ENCODE results near the gene TDRD9. TPM values are rescaled to one million over a fixed set of nuclear protein-coding genes. Genes with fewer than 3 reads are reported as not detected.

TDRD9 gene, protein sequence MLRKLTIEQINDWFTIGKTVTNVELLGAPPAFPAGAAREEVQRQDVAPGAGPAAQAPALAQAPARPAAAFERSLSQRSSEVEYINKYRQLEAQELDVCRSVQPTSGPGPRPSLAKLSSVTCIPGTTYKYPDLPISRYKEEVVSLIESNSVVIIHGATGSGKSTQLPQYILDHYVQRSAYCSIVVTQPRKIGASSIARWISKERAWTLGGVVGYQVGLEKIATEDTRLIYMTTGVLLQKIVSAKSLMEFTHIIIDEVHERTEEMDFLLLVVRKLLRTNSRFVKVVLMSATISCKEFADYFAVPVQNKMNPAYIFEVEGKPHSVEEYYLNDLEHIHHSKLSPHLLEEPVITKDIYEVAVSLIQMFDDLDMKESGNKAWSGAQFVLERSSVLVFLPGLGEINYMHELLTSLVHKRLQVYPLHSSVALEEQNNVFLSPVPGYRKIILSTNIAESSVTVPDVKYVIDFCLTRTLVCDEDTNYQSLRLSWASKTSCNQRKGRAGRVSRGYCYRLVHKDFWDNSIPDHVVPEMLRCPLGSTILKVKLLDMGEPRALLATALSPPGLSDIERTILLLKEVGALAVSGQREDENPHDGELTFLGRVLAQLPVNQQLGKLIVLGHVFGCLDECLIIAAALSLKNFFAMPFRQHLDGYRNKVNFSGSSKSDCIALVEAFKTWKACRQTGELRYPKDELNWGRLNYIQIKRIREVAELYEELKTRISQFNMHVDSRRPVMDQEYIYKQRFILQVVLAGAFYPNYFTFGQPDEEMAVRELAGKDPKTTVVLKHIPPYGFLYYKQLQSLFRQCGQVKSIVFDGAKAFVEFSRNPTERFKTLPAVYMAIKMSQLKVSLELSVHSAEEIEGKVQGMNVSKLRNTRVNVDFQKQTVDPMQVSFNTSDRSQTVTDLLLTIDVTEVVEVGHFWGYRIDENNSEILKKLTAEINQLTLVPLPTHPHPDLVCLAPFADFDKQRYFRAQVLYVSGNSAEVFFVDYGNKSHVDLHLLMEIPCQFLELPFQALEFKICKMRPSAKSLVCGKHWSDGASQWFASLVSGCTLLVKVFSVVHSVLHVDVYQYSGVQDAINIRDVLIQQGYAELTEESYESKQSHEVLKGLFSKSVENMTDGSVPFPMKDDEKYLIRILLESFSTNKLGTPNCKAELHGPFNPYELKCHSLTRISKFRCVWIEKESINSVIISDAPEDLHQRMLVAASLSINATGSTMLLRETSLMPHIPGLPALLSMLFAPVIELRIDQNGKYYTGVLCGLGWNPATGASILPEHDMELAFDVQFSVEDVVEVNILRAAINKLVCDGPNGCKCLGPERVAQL (N-terminal part only)
- total RNA-seq = 1 to 10 TPM; 1.1 to 2.1 TPM

DNA sequence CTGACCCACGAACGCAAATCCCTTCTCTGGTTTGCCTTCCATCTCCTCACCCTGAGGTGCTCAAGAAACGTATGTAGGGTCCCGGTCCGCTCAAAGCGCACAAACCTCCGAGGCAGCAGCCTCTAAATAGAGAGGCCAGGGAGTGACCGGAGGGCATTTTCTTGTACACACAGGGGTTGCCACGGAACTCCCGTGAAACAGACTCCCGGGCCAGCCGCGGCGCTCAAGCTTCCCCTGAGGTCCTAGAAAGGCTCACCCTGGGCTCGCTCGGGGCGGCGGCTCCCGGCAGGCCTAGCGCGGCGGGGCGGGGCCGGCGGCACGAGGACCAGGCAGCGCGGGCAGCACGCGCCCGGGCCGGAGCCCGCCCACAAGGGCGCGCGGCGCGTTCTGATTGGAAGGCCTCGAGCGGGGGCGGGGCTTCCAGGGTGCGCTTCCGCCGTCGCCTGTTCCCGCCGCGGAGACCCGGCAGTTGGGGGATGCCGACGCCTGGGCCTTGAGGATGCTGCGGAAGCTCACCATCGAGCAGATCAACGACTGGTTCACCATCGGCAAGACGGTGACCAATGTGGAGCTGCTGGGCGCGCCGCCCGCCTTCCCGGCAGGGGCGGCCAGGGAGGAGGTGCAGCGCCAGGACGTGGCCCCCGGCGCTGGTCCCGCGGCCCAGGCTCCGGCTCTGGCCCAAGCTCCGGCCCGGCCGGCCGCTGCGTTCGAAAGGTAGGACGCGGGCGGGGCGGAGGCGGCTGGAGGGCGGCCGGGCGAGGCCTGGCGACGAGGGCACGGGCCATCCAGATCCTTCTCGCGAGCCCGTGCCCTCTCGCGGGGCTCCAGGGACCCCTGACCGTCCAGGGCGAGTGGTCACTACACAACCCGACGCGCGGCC, at the start of gene TDRD9:
Gene TDRD9, plus strand, starts transcription at position 446 of the 880 bp plus-strand sequence. Its CDS starts 54 bp downstream, at position 500.
- H3K36me3 Mint-ChIP-seq = no peaks in the 10 kb centered on the region
- no peak within 1 kb of the TSS for H3K4me3 Mint-ChIP-seq
- H3K4me1 Mint-ChIP-seq (ENCODE audit: low read depth in 2 of 2) = peaks cover 16 to 20% of the 10 kb centered on the region in 2 donors
- DNase-seq (ENCODE audit: low spot score) (no peak), ATAC-seq (no peak)
- H3K9me3 Mint-ChIP-seq = no peaks in the 10 kb centered on the region
- peaks cover 6 to 9% of the 10 kb centered on the region in 2 donors for H3K27me3 Mint-ChIP-seq
- no peak within 1 kb of the TSS for H3K27ac Mint-ChIP-seq

DNA sequence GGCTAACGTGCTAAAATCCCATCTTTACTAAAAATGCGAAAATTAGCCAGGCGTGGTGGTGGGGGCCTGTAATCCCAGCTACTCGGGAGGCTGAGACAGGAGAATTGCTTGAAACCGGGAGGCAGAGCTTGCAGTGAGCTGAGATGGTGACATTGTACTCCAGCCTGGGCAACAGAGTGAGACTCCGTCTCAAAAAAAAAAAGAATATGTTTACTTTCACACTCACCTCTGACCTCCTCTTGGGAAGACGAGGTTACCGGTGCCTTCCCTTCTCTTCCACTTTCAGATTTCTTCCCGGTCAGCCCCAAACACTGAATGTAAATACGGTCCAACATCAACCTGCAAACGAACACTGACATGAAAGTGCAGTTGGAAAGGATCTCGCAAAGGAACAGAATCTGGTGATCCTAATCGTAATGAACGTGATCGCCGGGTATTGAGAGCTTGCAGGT, 49.1 kb upstream of the TDRD9 start:
- Mint-ChIP-seq H3K4me1 (ENCODE audit: low read depth in 2 of 2) (peaks cover 0 to 15% of the 10 kb centered on the region in 2 donors), H3K27me3 (peaks cover 0 to 13% of the 10 kb centered on the region in 2 donors), H3K27ac (no peak overlapping the region), H3K36me3 (no peaks in the 10 kb centered on the region), H3K4me3 (peak overlapping the region; percentile 43), H3K9me3 (no peaks in the 10 kb centered on the region)
- DNase-seq (ENCODE audit: low spot score) = no peak
- no peak for ATAC-seq

DNA sequence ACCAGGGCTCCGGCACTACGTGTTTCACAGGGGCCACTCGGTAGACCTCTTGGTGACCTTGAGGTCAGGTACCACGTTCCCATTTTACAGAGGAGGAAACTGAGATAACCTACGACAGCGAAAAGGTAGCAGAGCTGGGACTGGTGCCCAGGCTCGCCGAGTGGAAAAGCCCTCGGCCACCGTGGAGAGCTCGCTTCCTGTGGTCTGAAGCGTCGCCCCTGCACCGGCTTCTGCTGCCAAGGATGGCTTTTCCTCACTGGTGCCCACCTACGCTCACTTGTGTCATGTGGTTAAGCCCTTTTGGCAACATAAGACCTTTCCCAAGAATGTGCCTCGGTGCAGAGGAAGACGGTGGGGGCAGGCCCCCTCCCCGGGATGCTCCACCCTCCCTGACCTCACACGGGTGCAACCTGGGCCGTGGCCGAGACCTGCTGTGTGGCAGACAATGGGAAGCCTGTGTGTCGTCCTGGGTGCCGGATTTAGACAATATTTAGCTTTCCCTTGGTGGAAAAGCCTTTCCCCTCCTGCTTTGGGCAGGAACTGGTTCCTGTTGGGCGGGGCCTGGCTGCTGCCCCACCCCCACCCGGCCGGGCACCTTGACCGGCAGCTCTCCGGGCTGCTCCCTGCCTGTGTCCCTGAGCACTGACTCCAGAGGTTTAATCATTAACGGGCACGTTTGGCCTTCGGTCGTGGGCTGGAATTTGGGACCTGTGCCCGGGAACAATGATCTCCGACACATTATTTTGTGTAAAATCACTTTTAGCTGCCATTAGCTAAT, 48.5 kb upstream of the TDRD9 start:
- DNase-seq (ENCODE audit: low spot score) (peak; percentile 37), ATAC-seq (peak in 1 of 2 donors; percentile 43)
- Mint-ChIP-seq H3K27me3 (peaks cover 0 to 13% of the 10 kb centered on the region in 2 donors), H3K9me3 (no peaks in the 10 kb centered on the region), H3K4me1 (ENCODE audit: low read depth in 2 of 2) (peaks cover 0 to 15% of the 10 kb centered on the region in 2 donors), H3K27ac (no peak overlapping the region), H3K4me3 (peak overlapping the region; percentile 53), H3K36me3 (no peaks in the 10 kb centered on the region)

DNA sequence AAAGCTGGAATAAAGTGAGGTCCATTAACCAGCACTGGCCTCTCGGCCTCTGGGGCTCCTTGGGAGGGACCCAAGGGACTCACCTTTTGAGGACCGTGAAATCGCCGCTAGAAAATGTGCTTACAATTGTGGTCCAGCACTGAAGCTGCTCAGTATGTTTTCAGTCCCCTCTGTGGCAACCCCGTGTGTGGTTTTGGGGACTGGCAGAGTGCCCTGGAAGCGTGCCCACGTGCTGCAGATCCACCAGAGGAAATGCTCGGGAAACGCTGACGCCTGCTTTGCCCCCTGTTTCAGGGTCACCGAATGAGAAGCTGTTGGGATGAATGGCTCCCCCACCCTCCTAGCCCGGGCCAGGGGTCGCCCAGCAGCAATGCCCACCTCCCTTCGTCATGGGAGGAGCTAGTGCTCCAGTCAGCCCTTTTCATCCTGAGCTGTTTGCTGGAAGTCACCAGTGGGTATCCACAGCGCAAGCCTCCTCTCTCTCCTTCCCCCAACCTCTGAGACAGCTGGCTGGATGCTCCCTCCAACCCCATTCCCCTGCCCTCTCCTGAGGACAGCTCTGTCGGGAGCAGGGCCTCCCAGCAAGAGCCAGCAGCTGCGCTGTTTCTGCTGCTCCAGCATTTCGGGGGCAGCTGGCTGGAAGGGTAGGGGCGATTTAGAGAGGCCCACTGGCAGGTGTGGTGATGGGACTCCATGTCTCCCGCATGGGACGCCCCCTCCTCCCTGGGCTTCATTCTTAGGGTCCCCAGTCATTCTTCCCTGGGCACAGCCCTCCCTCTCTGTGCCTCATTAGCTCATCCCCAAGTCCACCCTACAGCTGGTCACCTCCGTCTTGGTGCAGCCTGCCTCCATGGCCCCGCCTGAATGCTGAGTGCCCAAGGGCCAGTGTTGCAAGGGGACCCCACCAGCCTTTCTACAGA, 47.6 kb upstream of the TDRD9 start:
- no peaks in the 10 kb centered on the region for H3K9me3 Mint-ChIP-seq
- peaks cover 0 to 8% of the 10 kb centered on the region in 2 donors for H3K27me3 Mint-ChIP-seq
- peak in 1 of 2 donors; percentile 25 for ATAC-seq
- H3K27ac Mint-ChIP-seq = no peak overlapping the region
- peaks cover 0 to 12% of the 10 kb centered on the region in 2 donors for H3K4me1 Mint-ChIP-seq (ENCODE audit: low read depth in 2 of 2)
- H3K4me3 Mint-ChIP-seq = peak overlapping the region; percentile 53
- no peaks in the 10 kb centered on the region for H3K36me3 Mint-ChIP-seq
- DNase-seq (ENCODE audit: low spot score) = peak; percentile 20

DNA sequence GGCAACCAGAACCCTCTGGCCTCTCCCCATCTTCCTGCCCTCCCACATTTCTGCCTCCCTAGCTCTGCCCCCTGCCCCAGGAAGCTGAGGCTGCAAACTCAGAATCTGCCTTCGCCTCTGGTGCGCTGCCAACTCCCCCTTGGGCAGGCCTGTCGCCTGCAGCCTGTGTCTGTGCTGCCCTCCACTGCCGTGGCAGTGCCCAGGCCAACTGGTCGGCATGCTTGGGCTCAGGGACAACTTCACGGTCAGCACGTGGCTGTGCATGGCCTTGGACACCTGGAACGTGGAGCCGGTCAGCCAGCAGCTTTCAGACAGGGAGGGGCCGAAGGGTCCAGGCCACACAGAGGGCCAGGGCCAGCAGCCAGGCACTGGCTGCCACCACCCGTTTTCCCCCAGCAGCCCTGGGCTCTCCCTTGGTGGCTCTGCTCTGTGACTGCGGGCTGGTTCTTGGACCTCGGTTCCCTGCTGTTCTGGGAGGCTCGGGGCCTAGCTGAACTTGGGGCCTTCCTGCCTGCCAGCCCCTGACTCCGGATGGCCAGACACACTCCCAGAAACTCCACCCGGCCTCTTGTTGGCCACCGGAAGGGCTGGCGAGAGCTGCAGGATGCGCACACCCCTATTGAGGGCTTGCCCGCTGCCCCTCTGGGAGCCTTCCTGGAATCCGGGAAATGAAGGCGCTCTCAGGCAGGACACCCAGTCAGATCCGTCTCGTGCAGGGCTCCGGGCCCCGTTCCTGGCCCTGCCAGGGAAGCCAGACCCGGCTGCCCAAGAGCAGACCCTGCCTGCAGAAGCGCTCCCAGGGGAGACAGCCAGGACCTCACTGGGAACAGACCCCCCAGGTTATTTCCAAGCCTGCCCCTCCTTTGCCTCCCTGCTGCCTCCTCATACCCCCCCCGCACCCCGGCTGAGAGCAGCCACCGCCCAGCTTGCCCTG, 46.7 kb upstream of the TDRD9 start:
- no peak overlapping the region for H3K27ac Mint-ChIP-seq
- no peaks in the 10 kb centered on the region for H3K9me3 Mint-ChIP-seq
- DNase-seq (ENCODE audit: low spot score) (no peak), ATAC-seq (no peak)
- H3K4me1 Mint-ChIP-seq (ENCODE audit: low read depth in 2 of 2) = peaks cover 0 to 12% of the 10 kb centered on the region in 2 donors
- H3K4me3 Mint-ChIP-seq = no peak overlapping the region
- no peaks in the 10 kb centered on the region for H3K36me3 Mint-ChIP-seq
- peaks cover 0 to 8% of the 10 kb centered on the region in 2 donors for H3K27me3 Mint-ChIP-seq

DNA sequence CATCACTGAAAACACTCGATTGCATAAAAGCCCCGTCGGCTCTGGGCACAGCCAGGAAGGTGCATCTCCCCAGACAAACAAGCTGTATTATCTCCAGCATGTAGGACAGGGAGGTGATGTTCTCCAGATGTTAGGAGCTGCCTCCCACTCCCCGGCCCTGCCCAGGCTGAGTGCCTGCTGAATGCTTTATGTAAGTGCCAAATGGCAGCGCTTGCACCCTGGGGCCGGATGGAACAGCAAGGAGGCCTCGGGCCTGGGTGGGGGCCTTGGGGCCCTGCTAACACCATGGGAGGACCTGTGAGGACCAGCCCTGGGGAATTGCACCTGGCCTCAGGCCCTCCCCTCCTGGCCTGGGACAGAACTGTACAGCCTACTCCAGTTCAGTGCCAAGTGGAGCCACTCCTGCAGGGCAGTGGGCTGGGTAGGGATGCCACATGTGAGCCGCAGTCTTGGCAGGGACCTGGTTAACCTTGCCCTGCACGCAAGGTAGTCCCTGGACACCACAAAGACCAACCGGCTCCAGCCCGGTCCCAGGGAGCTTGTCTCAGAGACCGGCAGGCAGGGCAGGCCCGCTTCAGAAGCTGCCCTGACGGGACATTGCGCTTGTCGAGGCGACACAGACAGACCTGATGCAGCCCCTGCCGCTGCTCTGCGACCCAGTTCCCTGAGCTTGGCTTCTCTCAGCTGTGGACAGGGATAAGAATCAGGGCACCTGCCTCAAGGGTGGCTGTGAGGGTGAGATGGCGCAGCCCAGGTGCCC, 45.6 kb upstream of the TDRD9 start:
- ATAC-seq (peak; percentile 11 to 30), DNase-seq (ENCODE audit: low spot score) (no peak)
- H3K9me3 Mint-ChIP-seq = no peaks in the 10 kb centered on the region
- H3K4me3 Mint-ChIP-seq = no peak overlapping the region
- no peak overlapping the region for H3K27ac Mint-ChIP-seq
- peaks cover 0 to 12% of the 10 kb centered on the region in 2 donors for H3K4me1 Mint-ChIP-seq (ENCODE audit: low read depth in 2 of 2)
- no peaks in the 10 kb centered on the region for H3K36me3 Mint-ChIP-seq
- peaks cover 0 to 8% of the 10 kb centered on the region in 2 donors for H3K27me3 Mint-ChIP-seq

DNA sequence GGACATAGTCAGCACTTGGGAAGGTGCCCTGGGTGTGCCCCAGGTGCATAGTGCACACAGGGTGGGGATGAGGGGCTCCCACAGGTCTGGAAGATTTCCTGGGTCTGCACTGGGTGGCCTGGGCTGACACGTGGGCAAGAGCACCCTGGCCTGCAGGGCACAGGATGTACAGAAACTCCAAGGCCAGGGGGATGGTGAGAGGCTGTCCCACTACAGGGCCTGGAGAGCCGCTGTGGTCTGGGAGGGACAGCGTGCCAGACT, 45.1 kb upstream of the TDRD9 start:
- no peak overlapping the region for H3K4me3 Mint-ChIP-seq
- H3K4me1 Mint-ChIP-seq (ENCODE audit: low read depth in 2 of 2) = peaks cover 0 to 12% of the 10 kb centered on the region in 2 donors
- no peak overlapping the region for H3K27ac Mint-ChIP-seq
- ATAC-seq (no peak), DNase-seq (ENCODE audit: low spot score) (no peak)
- H3K36me3 Mint-ChIP-seq = no peaks in the 10 kb centered on the region
- H3K27me3 Mint-ChIP-seq = peaks cover 0 to 8% of the 10 kb centered on the region in 2 donors
- no peaks in the 10 kb centered on the region for H3K9me3 Mint-ChIP-seq

DNA sequence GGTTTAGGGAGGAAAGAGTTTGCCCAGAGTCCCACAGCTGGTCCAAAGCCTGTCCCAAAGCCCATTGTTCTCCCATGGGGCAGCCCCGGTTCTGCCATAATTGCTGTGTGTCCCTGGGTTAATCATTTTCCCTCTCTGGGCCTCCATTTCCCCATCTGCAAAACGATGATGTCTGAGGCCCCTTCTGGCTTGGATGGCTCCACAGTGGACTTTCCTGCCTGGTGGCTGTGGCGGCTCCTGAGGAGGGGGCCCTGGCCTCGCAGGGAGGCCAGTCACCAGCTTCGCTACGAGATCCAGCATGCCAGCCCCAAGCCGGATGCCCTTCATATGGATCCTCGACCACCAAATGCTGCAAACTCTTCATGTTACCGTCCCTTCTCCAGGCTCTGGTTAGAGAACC, 43.4 kb upstream of the TDRD9 start:
- Mint-ChIP-seq H3K4me1 (ENCODE audit: low read depth in 2 of 2) (peaks cover 0 to 7% of the 10 kb centered on the region in 2 donors), H3K27me3 (peaks cover 0 to 8% of the 10 kb centered on the region in 2 donors), H3K36me3 (no peaks in the 10 kb centered on the region), H3K4me3 (no peak overlapping the region), H3K9me3 (no peaks in the 10 kb centered on the region), H3K27ac (no peak overlapping the region)
- DNase-seq (ENCODE audit: low spot score) = no peak
- ATAC-seq = no peak

DNA sequence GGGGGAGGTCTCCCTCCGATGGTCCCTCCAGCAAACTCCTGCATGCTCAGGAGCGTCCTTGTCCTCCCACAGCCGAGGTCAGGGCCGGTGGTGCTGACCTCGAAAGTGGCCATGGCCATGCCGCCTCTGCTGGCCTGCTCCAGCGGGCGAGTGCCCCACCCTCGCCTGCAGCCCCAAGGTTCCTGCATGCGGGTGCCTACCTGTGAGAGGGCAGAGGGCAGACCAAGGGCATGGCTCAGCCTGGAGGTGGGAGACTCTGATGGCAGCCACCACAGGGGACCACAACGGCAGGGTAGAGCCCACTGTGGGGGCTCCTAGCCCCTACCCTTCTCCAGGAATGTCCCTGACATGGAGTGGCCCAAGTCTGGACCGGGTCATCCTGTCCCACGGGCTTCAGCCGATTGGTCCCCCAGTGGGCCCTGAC, 42.7 kb upstream of the TDRD9 start:
- no peak for DNase-seq (ENCODE audit: low spot score)
- no peak overlapping the region for H3K4me3 Mint-ChIP-seq
- H3K4me1 Mint-ChIP-seq (ENCODE audit: low read depth in 2 of 2) = peaks cover 0 to 2% of the 10 kb centered on the region in 2 donors
- H3K27ac Mint-ChIP-seq = no peak overlapping the region
- peaks cover 0 to 8% of the 10 kb centered on the region in 2 donors for H3K27me3 Mint-ChIP-seq
- no peaks in the 10 kb centered on the region for H3K9me3 Mint-ChIP-seq
- H3K36me3 Mint-ChIP-seq = no peaks in the 10 kb centered on the region
- ATAC-seq = no peak

Data from natural killer cell treated with Interleukin-12 subunit alpha and Interleukin-12 subunit beta and Interleukin-15 and Interleukin-18, amount 100 ng/mL, for 72 hours (primary cell).